Central memory CD8-positive, alpha-beta T cell (primary cell): ENCODE measurements around the gene TRERF1.
"Not testable (repeated sequence)": the region's sequence is repeated elsewhere in the genome, so short reads cannot be mapped to it uniquely, and the experiment has no call there.

Source experiments
- ATAC-seq: fragments of 150-1000 bp; cut with Tn5 transposase; replicated peaks from 2 replicates; pipeline ENCODE4 v1.10.0; 2022; ENCODE audit warnings: mild to moderate bottlenecking, moderate FRiP score, moderate number of reproducible peaks; ENCODE audit not compliant: poor library complexity, severe bottlenecking; ENCODE audit errors: extremely low read depth
- DNase-seq, 2 donors: peaks; one replicate each; pipeline ENCODE4 v3.0.0; 2021; ENCODE audit warnings: low spot score in 2 of 2
- H3K27ac Mint-ChIP-seq: one replicate; pipeline ENCODE4 v1.8.0; 2022; ENCODE audit warnings: low read depth, mild to moderate bottlenecking, moderate library complexity, mixed read lengths
- H3K27me3 Mint-ChIP-seq: one replicate; pipeline ENCODE4 v1.8.0; 2022; ENCODE audit warnings: mixed read lengths
- H3K36me3 Mint-ChIP-seq: one replicate; pipeline ENCODE4 v1.8.0; 2022; ENCODE audit warnings: mild to moderate bottlenecking, moderate library complexity, mixed read lengths; ENCODE audit not compliant: insufficient read depth
- H3K4me1 Mint-ChIP-seq: one replicate; pipeline ENCODE4 v1.8.0; 2022; ENCODE audit warnings: mixed read lengths
- H3K4me3 Mint-ChIP-seq: one replicate; pipeline ENCODE4 v1.8.0; 2022; ENCODE audit warnings: mild to moderate bottlenecking, moderate library complexity, mixed read lengths
- H3K9me3 Mint-ChIP-seq: one replicate; pipeline ENCODE4 v1.8.0; 2022; ENCODE audit warnings: mixed read lengths

The TRERF1 gene

GRCh38 chr6:42445955-42446354, 5.8 kb downstream of the TRERF1 start:
- ATAC-seq, DNase-seq, H3K36me3 Mint-ChIP-seq, H3K9me3 Mint-ChIP-seq, H3K27me3 Mint-ChIP-seq: not testable (repeated sequence)
- peak overlapping the region; percentile 64 for H3K27ac Mint-ChIP-seq
- peak overlapping the region; percentile 49 for H3K4me3 Mint-ChIP-seq
- peaks cover 90% of the 10 kb centered on the region for H3K4me1 Mint-ChIP-seq

- no peaks in the 10 kb centered on the region for H3K9me3 Mint-ChIP-seq
- H3K27ac Mint-ChIP-seq = peak overlapping the region; percentile 70
- H3K4me3 Mint-ChIP-seq = peak overlapping the region; percentile 49
- DNase-seq = no peak
- H3K36me3 Mint-ChIP-seq = peaks cover 2% of the 10 kb centered on the region
- no peaks in the 10 kb centered on the region for H3K27me3 Mint-ChIP-seq
- H3K4me1 Mint-ChIP-seq = peaks cover 82% of the 10 kb centered on the region
- no peak for ATAC-seq
Observed at GRCh38 chr6:42443312-42444060, 8.2 kb downstream of the TRERF1 start.

GRCh38 chr6:42441697-42442081, 10.0 kb downstream of the TRERF1 start:
- Mint-ChIP-seq H3K4me1 (peaks cover 74% of the 10 kb centered on the region), H3K27ac (peak overlapping the region; percentile 72), H3K9me3 (no peaks in the 10 kb centered on the region), H3K4me3 (peak overlapping the region; percentile 18), H3K27me3 (no peaks in the 10 kb centered on the region), H3K36me3 (peaks cover 7% of the 10 kb centered on the region)
- ATAC-seq = no peak
- no peak for DNase-seq

- DNase-seq (no peak), ATAC-seq (no peak)
- H3K4me1 Mint-ChIP-seq = peaks cover 70% of the 10 kb centered on the region
Observed at GRCh38 chr6:42440778-42441696, 10.7 kb downstream of the TRERF1 start.

GRCh38 chr6:42440027-42440426, 11.7 kb downstream of the TRERF1 start:
- ATAC-seq (no peak), DNase-seq (no peak)
- peaks cover 59% of the 10 kb centered on the region for H3K4me1 Mint-ChIP-seq
- H3K27ac Mint-ChIP-seq = no peak overlapping the region
- H3K27me3 Mint-ChIP-seq = no peaks in the 10 kb centered on the region
- peaks cover 7% of the 10 kb centered on the region for H3K36me3 Mint-ChIP-seq
- H3K4me3 Mint-ChIP-seq = no peak overlapping the region
- H3K9me3 Mint-ChIP-seq = no peaks in the 10 kb centered on the region

More at GRCh38 chr6:42440778-42441696, 10.7 kb downstream of the TRERF1 start:
- H3K9me3 Mint-ChIP-seq = no peaks in the 10 kb centered on the region
- H3K4me3 Mint-ChIP-seq = peak overlapping the region; percentile 70
- peaks cover 7% of the 10 kb centered on the region for H3K36me3 Mint-ChIP-seq
- H3K27me3 Mint-ChIP-seq = no peaks in the 10 kb centered on the region
- peak overlapping the region; percentile 72 for H3K27ac Mint-ChIP-seq

GRCh38 chr6:42436825-42437224, 14.9 kb downstream of the TRERF1 start:
- H3K4me3 Mint-ChIP-seq = no peak overlapping the region
- H3K9me3 Mint-ChIP-seq = peaks cover 6% of the 10 kb centered on the region
- ATAC-seq = no peak
- H3K27ac Mint-ChIP-seq = no peak overlapping the region
- no peaks in the 10 kb centered on the region for H3K27me3 Mint-ChIP-seq
- DNase-seq = no peak
- peaks cover 43% of the 10 kb centered on the region for H3K4me1 Mint-ChIP-seq
- H3K36me3 Mint-ChIP-seq = peaks cover 16% of the 10 kb centered on the region

- Mint-ChIP-seq H3K27ac (peak overlapping the region; percentile 25), H3K4me3 (no peak overlapping the region), H3K36me3 (peaks cover 21% of the 10 kb centered on the region), H3K9me3 (peaks cover 6% of the 10 kb centered on the region), H3K4me1 (peaks cover 45% of the 10 kb centered on the region), H3K27me3 (no peaks in the 10 kb centered on the region)
- ATAC-seq (no peak), DNase-seq (no peak)
Observed at GRCh38 chr6:42434237-42434636, 17.5 kb downstream of the TRERF1 start.

GRCh38 chr6:42433409-42433808, 18.3 kb downstream of the TRERF1 start:
- Mint-ChIP-seq H3K36me3 (peaks cover 19% of the 10 kb centered on the region), H3K27ac (no peak overlapping the region), H3K27me3 (no peaks in the 10 kb centered on the region), H3K9me3 (peaks cover 6% of the 10 kb centered on the region), H3K4me1 (peaks cover 45% of the 10 kb centered on the region), H3K4me3 (no peak overlapping the region)
- ATAC-seq = no peak
- no peak for DNase-seq

- peaks cover 6% of the 10 kb centered on the region for H3K9me3 Mint-ChIP-seq
- H3K4me3 Mint-ChIP-seq = no peak overlapping the region
- no peak for DNase-seq
- no peaks in the 10 kb centered on the region for H3K27me3 Mint-ChIP-seq
- H3K27ac Mint-ChIP-seq = peak overlapping the region; percentile 25
- no peak for ATAC-seq
- peaks cover 45% of the 10 kb centered on the region for H3K4me1 Mint-ChIP-seq
- peaks cover 23% of the 10 kb centered on the region for H3K36me3 Mint-ChIP-seq
Observed at GRCh38 chr6:42431877-42432276, 19.8 kb downstream of the TRERF1 start.

- Mint-ChIP-seq H3K9me3 (peaks cover 6% of the 10 kb centered on the region), H3K4me3 (no peak overlapping the region), H3K4me1 (peaks cover 44% of the 10 kb centered on the region), H3K27ac (no peak overlapping the region), H3K27me3 (no peaks in the 10 kb centered on the region), H3K36me3 (peaks cover 21% of the 10 kb centered on the region)
- DNase-seq (no peak), ATAC-seq (no peak)
Observed at GRCh38 chr6:42431356-42431755, 20.4 kb downstream of the TRERF1 start.

GRCh38 chr6:42429836-42430235, 21.9 kb downstream of the TRERF1 start:
- ATAC-seq = no peak
- H3K9me3 Mint-ChIP-seq = peaks cover 6% of the 10 kb centered on the region

GRCh38 chr6:42429042-42429585, 22.6 kb downstream of the TRERF1 start:
- no peak for ATAC-seq
- DNase-seq = no peak
- Mint-ChIP-seq H3K9me3 (peaks cover 4% of the 10 kb centered on the region), H3K27ac (peak overlapping the region; percentile 99), H3K4me3 (peak overlapping the region; percentile 75), H3K27me3 (no peaks in the 10 kb centered on the region), H3K4me1 (peaks cover 58% of the 10 kb centered on the region), H3K36me3 (peaks cover 22% of the 10 kb centered on the region)

More at GRCh38 chr6:42429836-42430235, 21.9 kb downstream of the TRERF1 start:
- H3K4me1 Mint-ChIP-seq = peaks cover 57% of the 10 kb centered on the region
- no peak for DNase-seq
- H3K27me3 Mint-ChIP-seq = no peaks in the 10 kb centered on the region
- H3K36me3 Mint-ChIP-seq = peaks cover 23% of the 10 kb centered on the region
- peak overlapping the region; percentile 99 for H3K27ac Mint-ChIP-seq
- peak overlapping the region; percentile 75 for H3K4me3 Mint-ChIP-seq
